Measurements from ENCODE around the gene LZTR1. TPM values are rescaled to one million over a fixed set of nuclear protein-coding genes. Genes with fewer than 3 reads are reported as not detected.

The LZTR1 gene
- total and polyA plus RNA-seq, 12 donors, result 14.7 to 36.5 (median 24.4) TPM

GRCh38 chr22:21022955-21023614 lies 41.0 kb downstream of the LZTR1 start:
- DNase-seq, result no peak
- no peaks in the 10 kb centered on the region for H3K36me3 ChIP-seq
- intact Hi-C loops (cut with DNase I), result loop anchor here in 1 of 10 donors (10.0 kb wide), 1 partner anchor 78 kb away; no protein-coding TSS in a partner anchor
- no peak for ATAC-seq
- no peak overlapping the region for H3K4me3 ChIP-seq
- H3K27me3 ChIP-seq, result no peaks in the 10 kb centered on the region
- 88% methylated on average over 12 to 13 of the region's 13 CpGs for WGBS, 2 donors
- H3K9me3 ChIP-seq, result no peaks in the 10 kb centered on the region
- no peak overlapping the region for H3K27ac ChIP-seq
- TF ChIP-seq CTCF (IDR thresholded peaks at IDR 0.05), result no peak
- H3K4me1 ChIP-seq, result peaks cover 0 to 8% (median 0%) of the 10 kb centered on the region in 9 donors

- ATAC-seq, result no peak
Measured at GRCh38 chr22:21025266-21025665, 43.2 kb downstream of the LZTR1 start.

GRCh38 chr22:21025763-21026755 lies 44.0 kb downstream of the LZTR1 start:
- DNase-seq (no peak), ATAC-seq (no peak)

More at GRCh38 chr22:21025266-21025665, 43.2 kb downstream of the LZTR1 start:
- Histone ChIP-seq H3K9me3 (no peaks in the 10 kb centered on the region), H3K36me3 (no peaks in the 10 kb centered on the region), H3K4me3 (no peak overlapping the region), H3K27ac (no peak overlapping the region), H3K4me1 (peaks cover 0 to 8% (median 0%) of the 10 kb centered on the region in 9 donors), H3K27me3 (peaks cover 0 to 14% (median 3%) of the 10 kb centered on the region in 7 donors)
- DNase-seq, result no peak
- intact Hi-C loops (cut with DNase I), result loop anchor here in 1 of 10 donors (10.0 kb wide), 1 partner anchor 80 kb away; no protein-coding TSS in a partner anchor
- no peak for TF ChIP-seq CTCF (IDR thresholded peaks at IDR 0.05)
- 72 to 79% methylated on average over 8 of the region's 8 CpGs for WGBS, 2 donors

More at GRCh38 chr22:21025763-21026755, 44.0 kb downstream of the LZTR1 start:
- 91 to 92% methylated on average over 27 of the region's 27 CpGs for WGBS, 2 donors
- no peak for TF ChIP-seq CTCF (IDR thresholded peaks at IDR 0.05)
- H3K9me3 ChIP-seq, result no peaks in the 10 kb centered on the region
- peaks cover 0 to 8% (median 0%) of the 10 kb centered on the region in 9 donors for H3K4me1 ChIP-seq
- no peak overlapping the region for H3K4me3 ChIP-seq
- H3K36me3 ChIP-seq, result no peaks in the 10 kb centered on the region
- intact Hi-C loops (cut with DNase I), result loop anchor here in 1 of 10 donors (10.0 kb wide), 1 partner anchor 81 kb away; no protein-coding TSS in a partner anchor
- H3K27ac ChIP-seq, result no peak overlapping the region
- H3K27me3 ChIP-seq, result peaks cover 0 to 22% (median 11%) of the 10 kb centered on the region in 7 donors

All from heart right ventricle (tissue), 16 donors.